Measurements from ENCODE around the gene SYT9.

GRCh38 chr11:7239877-7240276, 11.8 kb upstream of the SYT9 start:
- TF ChIP-seq YY1 (IDR thresholded peaks at IDR 0.05; ENCODE audit: low read depth): no peak
- TF ChIP-seq REST (IDR thresholded peaks at IDR 0.05; ENCODE audit: low read depth): no peak
- TF ChIP-seq TAF1 (IDR thresholded peaks at IDR 0.05; ENCODE audit: low read depth): no peak
- no peak for TF ChIP-seq CREB1 (IDR thresholded peaks at IDR 0.05; ENCODE audit: low read depth)
- TF ChIP-seq TEAD4 (IDR thresholded peaks at IDR 0.05): no peak
- no peak for TF ChIP-seq EGR1 (IDR thresholded peaks at IDR 0.05)
- TF ChIP-seq MAX (IDR thresholded peaks at IDR 0.05): no peak
- no peak for TF ChIP-seq RAD21 (IDR thresholded peaks at IDR 0.05; ENCODE audit: low read depth)
- TF ChIP-seq NFIC (IDR thresholded peaks at IDR 0.05): no peak
